Panc1 (cell line): ENCODE data around the gene PRKD2. TPM values are rescaled to one million over a fixed set of nuclear protein-coding genes. Genes with fewer than 3 reads are reported as not detected.

Experiments
- ATAC-seq: fragments of 200-7000 bp; cut with Tn5 transposase; 2 replicates; pipeline ENCODE4 v1.9.1; 2020; ENCODE audit warnings: mild to moderate bottlenecking, moderate library complexity
- BruUV-seq: library from RNA; stranded (reverse); fragments of 400-500 nt; replicated peaks from 2 replicates; lab custom pipeline; 2021; lab: Mats Ljungman, UMichigan
- CTCF ChIA-PET: fragments of 300-600 bp; sonication (Branson Sonifier 250); formaldehyde crosslinking; loops from one replicate; lab custom pipeline; 2022; ENCODE audit warnings: antibody characterized with exemption; lab: Charles Lee
- POLR2A ChIA-PET: fragments of 300-600 bp; sonication (Branson Sonifier 250); formaldehyde crosslinking; loops from one replicate; lab custom pipeline; 2022; ENCODE audit warnings: antibody characterized with exemption; lab: Charles Lee
- DNase-seq: peaks from one replicate; pipeline ENCODE4 v3.0.0-alpha.2; 2010; ENCODE audit warnings: low read depth, low spot score
- H3K27ac ChIP-seq: 2 replicates; pipeline ENCODE4 v1.5.1; 2011; ENCODE audit warnings: mild to moderate bottlenecking, low read length, inconsistent platforms
- H3K27me3 ChIP-seq: fragments of 200-500 bp; sonication (Bioruptor generic); 2 replicates; pipeline ENCODE4 v1.6.0; 2014; ENCODE audit warnings: low read length, inconsistent platforms; ENCODE audit not compliant: control insufficient read depth, insufficient read depth
- H3K36me3 ChIP-seq: fragments of 200-500 bp; sonication (Bioruptor generic); 2 replicates; pipeline ENCODE4 v1.5.1; 2014; ENCODE audit warnings: inconsistent platforms, mild to moderate bottlenecking, low read length, moderate library complexity; ENCODE audit not compliant: control insufficient read depth, insufficient read depth
- H3K4me1 ChIP-seq: 2 replicates; pipeline ENCODE4 v1.5.1; 2011; ENCODE audit warnings: inconsistent platforms, mild to moderate bottlenecking, low read length, moderate library complexity; ENCODE audit not compliant: control insufficient read depth, insufficient read depth
- H3K4me3 ChIP-seq, 2 experiments: 2 replicates each; pipeline ENCODE4 v1.5.1; 2011 to 2012; ENCODE audit warnings: low read depth in 2 of 2, low read length in 2 of 2, mild to moderate bottlenecking in 2 of 2, inconsistent platforms in 1 of 2, moderate library complexity in 1 of 2
- H3K9me3 ChIP-seq: fragments of 200-500 bp; sonication (Bioruptor generic); 2 replicates; pipeline ENCODE4 v1.5.1; 2014; ENCODE audit warnings: low read depth, mild to moderate bottlenecking, inconsistent platforms, low read length, moderate library complexity; ENCODE audit not compliant: control insufficient read depth, insufficient read depth
- CTCF ChIP-seq: fragments of 450-650 bp; IDR thresholded peaks from 2 replicates; pipeline ENCODE4 v1.5.1; 2017; ENCODE audit warnings: mild to moderate bottlenecking
- POLR2AphosphoS5 ChIP-seq: IDR thresholded peaks from 2 replicates; pipeline ENCODE4 v1.6.1; 2012; ENCODE audit warnings: mild to moderate bottlenecking, low read depth, low read length, moderate library complexity
- SIN3A ChIP-seq: IDR thresholded peaks from 2 replicates; pipeline ENCODE4 v1.6.1; 2012; ENCODE audit warnings: low read depth, mild to moderate bottlenecking, low read length, moderate library complexity, borderline replicate concordance; ENCODE audit not compliant: insufficient read depth
- TCF7L2 ChIP-seq: IDR thresholded peaks from 2 replicates; pipeline ENCODE4 v1.6.1; 2011; ENCODE audit warnings: mild to moderate bottlenecking, low read depth, low read length, inconsistent platforms
- in situ Hi-C: cut with HindIII; loops from 2 replicates; pipeline ENCODE4 v1.10.0; 2016; ENCODE audit warnings: low sequenced_read_pairs, low pct_unique_long_range_greater_than_20kb
- intact Hi-C: fragments of 100-400 bp; cut with micrococcal nuclease; formaldehyde crosslinking; loops from one replicate; pipeline ENCODE4 v1.10.0; 2022; ENCODE audit not compliant: unreplicated experiment
- total RNA-seq: library from RNA; stranded (reverse); gene quantifications from one replicate; pipeline ENCODE4 v1.2.1, GENCODE V29; 2021; ENCODE audit not compliant: unreplicated experiment
- TF ChIP-seq, protein P1 (sequence below), 2 experiments: IDR thresholded peaks; 2 replicates each; pipeline ENCODE4 v1.6.1; 2011 to 2012; ENCODE audit warnings: low read depth in 2 of 2, control low read depth in 1 of 2, low read length in 1 of 2, mild to moderate bottlenecking in 1 of 2, moderate library complexity in 1 of 2; ENCODE audit not compliant: insufficient read depth in 1 of 2

Gene PRKD2
- total RNA-seq, 1 experiment from 2014 or later = 41.2 TPM

DNA sequence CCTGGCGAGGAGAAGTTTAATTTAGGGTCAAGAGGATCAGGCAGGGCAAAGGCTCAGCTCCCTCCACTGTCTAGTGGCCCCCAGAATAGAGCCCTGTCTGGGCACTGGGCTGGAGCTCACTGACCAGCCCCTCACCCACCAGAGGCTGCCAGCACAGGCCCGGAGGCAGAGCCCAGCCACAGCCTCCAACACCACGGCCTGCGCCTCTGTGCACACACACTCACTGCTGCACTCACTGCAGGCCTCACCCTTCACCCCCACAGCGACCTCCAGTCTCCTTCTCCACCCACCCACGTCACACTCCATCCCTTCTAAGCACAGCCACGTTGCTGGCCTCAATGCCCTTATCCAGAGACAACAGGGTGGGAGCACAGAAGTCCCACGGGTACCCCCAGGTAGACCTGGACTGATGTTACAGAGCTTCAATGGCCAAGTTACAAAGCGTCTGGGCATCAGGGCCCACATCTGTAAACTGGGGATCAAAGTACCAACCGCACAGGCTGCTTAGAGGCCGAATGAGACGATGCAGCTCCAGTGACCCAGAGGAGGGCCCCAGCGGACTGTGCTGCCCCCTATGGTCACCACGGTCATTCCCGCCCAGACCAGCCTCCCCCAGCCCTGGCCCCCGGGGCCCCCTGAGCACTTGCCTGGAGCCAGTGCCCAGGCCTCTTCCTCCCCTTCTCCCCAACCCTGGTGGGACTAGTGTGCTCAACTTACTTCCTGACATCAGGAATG lies 4.5 kb upstream of the PRKD2 start:
- ATAC-seq (no peak), DNase-seq (no peak)
- H3K4me1 ChIP-seq = peaks cover 5% of the 10 kb centered on the region
- no peak overlapping the region for H3K4me3 ChIP-seq
- intact Hi-C loops = no loop called here
- H3K9me3 ChIP-seq = no peaks in the 10 kb centered on the region
- peaks cover under 1% of the 10 kb centered on the region; the same call in 1 of the 2 replicates for H3K36me3 ChIP-seq
- H3K27ac ChIP-seq = no peak overlapping the region
- no peaks in the 10 kb centered on the region for H3K27me3 ChIP-seq
- BruUV-seq = no TSS peak
- ChIA-PET POLR2A (no interaction called here), CTCF (no interaction called here)
- TF ChIP-seq TCF7L2 (no peak), CTCF (no peak; the same call in 1 of the 2 replicates)
- in situ Hi-C loops = no loop called here

DNA sequence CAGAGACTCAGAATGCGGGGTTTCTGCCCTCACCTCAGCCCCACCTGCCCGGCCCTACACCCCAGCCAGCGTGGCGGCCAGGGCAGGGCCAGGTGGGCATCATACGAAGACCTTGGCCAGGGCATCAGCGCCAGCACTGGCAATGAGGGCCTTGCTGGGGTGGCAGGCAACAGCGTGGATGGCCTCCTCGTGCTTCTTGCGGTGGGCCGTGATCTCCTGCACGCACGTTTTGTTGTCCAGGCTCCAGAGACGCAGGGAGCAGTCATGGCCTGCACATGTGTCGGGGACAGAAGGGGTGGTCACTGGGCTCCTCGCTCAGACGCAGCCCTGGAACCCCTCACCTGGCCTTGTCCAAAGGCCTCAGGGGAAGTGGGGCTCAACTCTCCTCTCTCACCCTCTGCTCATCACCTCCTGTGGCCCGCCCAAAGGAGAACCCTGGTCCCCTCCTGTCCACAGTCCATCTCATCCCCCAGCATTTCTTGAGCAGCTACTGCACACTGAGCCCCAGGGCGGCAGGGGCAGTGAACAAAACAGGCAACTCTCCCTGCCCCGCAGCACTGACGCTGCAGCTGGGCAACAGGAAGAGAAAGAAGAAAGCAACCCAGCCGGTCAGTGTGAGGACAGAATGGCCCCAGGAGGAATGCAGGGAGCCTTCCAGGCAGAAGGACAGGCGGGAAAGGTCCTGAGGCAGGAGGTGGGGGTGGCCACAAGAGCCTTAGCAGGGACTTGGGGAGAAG lies 3.8 kb upstream of the PRKD2 start:
- no peak for TF ChIP-seq CTCF
- TF ChIP-seq, protein P1, sequence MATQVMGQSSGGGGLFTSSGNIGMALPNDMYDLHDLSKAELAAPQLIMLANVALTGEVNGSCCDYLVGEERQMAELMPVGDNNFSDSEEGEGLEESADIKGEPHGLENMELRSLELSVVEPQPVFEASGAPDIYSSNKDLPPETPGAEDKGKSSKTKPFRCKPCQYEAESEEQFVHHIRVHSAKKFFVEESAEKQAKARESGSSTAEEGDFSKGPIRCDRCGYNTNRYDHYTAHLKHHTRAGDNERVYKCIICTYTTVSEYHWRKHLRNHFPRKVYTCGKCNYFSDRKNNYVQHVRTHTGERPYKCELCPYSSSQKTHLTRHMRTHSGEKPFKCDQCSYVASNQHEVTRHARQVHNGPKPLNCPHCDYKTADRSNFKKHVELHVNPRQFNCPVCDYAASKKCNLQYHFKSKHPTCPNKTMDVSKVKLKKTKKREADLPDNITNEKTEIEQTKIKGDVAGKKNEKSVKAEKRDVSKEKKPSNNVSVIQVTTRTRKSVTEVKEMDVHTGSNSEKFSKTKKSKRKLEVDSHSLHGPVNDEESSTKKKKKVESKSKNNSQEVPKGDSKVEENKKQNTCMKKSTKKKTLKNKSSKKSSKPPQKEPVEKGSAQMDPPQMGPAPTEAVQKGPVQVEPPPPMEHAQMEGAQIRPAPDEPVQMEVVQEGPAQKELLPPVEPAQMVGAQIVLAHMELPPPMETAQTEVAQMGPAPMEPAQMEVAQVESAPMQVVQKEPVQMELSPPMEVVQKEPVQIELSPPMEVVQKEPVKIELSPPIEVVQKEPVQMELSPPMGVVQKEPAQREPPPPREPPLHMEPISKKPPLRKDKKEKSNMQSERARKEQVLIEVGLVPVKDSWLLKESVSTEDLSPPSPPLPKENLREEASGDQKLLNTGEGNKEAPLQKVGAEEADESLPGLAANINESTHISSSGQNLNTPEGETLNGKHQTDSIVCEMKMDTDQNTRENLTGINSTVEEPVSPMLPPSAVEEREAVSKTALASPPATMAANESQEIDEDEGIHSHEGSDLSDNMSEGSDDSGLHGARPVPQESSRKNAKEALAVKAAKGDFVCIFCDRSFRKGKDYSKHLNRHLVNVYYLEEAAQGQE (IDR thresholded peaks at IDR 0.05; ENCODE audit: insufficient read depth in 1 of 2, low read depth in 2 of 2, low read length in 1 of 2) = no peak
- TF ChIP-seq POLR2AphosphoS5 = no peak
- TF ChIP-seq TCF7L2 = no peak
- TF ChIP-seq SIN3A = no peak
- no peak overlapping the region for H3K4me3 ChIP-seq
- DNase-seq (no peak), ATAC-seq (no peak)
- no TSS peak for BruUV-seq
- ChIA-PET CTCF (no interaction called here), POLR2A (no interaction called here)
- no peak overlapping the region for H3K27ac ChIP-seq
- H3K36me3 ChIP-seq = peaks cover 5% of the 10 kb centered on the region; the same call in 1 of the 2 replicates
- peaks cover 5% of the 10 kb centered on the region for H3K4me1 ChIP-seq
- intact Hi-C loops = no loop called here
- H3K27me3 ChIP-seq = no peaks in the 10 kb centered on the region
- H3K9me3 ChIP-seq = no peaks in the 10 kb centered on the region
- in situ Hi-C loops = no loop called here
